GM19043 (cell line): Measurements from ENCODE around the gene ROBO1.
"Not testable (repeated sequence)": the region's sequence is repeated elsewhere in the genome, so short reads cannot be mapped to it uniquely, and the experiment has no call there.

Experiments used
- ATAC-seq: cut with Tn5 transposase; IDR thresholded peaks from one replicate; pipeline ENCODE4 v1.9.1; 2021; ENCODE audit warnings: low read depth; ENCODE audit not compliant: unreplicated experiment

ROBO1 gene

GRCh38 chr3:79560698-79561097 lies 207.1 kb downstream of the ROBO1 start:
- ATAC-seq = no peak

- no peak for ATAC-seq
Measured at GRCh38 chr3:79558943-79559342, 208.9 kb downstream of the ROBO1 start.

DNA sequence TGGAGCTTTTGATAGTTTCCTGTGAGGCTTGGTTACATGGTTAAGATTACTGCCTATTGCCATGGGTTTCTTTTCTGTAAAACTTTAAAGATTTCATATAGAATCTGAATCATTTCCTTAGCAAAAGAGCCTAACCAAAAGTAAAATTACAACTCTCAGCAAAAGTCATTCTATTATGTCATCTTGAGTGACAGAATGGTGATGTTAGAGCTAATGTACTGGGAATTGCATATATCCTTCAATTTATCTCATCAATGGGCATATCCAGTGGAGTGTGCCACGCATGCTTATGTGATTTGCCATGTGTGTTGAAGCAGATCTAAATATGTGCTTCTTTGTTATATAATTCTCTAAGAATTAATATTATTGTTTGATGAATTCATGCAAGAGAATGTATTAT lies 212.1 kb downstream of the ROBO1 start:
- ATAC-seq = no peak

GRCh38 chr3:79551997-79552396 lies 215.8 kb downstream of the ROBO1 start:
- no peak for ATAC-seq

DNA sequence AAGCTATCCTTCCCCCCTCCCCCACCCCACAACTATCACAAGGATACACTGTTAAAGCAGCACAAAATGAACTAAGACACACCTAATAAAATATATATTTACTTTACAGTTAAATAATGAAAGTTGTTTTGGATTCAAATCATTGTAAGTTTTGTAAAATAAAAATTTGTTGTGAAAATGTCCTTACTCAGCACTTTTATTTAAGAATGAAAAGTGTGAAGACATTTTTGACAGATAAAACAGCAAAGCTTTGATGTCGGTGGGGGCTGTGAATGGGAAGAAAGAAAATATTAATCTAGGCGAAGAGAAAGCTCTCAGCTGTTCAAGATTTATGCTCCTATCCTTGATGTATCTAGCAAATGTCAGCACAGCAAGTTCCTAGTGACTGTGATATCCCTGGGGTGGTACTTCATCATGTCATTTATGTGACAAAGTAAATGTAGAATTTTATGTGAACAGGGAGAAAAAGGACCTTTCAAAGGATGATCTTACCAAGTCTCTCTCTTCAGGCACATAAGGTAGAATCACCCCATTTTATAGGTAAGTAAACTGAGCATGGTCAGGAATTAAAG lies 216.4 kb downstream of the ROBO1 start:
- no peak for ATAC-seq

DNA sequence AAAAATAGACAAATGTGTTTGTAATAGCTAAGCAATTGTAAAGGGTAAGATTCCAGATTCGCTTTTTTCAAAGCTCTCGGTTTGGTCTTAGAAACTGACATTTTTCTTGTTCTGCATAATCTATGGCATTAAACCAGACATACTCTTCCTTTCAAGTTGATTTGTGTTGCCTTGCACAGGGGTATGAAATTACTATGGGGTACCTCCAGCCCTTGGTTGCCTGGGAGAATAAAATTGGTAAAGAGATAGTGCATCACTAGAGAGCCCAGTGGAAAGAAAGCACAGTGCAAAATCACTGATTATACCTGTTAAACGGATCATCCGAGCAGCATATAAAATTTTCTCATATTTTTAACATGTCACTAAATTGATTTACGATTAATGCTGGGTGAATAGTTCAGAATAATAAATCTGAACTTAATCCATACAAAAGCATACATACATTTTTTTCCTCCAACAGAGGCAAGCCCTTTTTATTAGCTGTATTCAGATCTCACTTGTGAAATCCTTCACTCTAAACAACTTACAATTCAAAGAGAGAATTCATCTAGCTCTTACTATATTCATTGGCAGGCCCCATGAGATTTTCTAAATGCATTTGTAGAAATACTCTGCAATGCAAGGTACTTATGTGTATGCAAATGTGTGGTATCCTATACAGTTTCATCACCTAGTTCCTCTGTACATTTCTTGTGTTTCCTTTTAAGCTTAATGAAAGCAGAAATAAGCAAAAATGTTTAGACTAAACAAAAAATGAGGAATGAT lies 224.4 kb downstream of the ROBO1 start:
- ATAC-seq = no peak

- ATAC-seq = no peak
Measured at GRCh38 chr3:79534727-79535126, 233.1 kb downstream of the ROBO1 start.

DNA sequence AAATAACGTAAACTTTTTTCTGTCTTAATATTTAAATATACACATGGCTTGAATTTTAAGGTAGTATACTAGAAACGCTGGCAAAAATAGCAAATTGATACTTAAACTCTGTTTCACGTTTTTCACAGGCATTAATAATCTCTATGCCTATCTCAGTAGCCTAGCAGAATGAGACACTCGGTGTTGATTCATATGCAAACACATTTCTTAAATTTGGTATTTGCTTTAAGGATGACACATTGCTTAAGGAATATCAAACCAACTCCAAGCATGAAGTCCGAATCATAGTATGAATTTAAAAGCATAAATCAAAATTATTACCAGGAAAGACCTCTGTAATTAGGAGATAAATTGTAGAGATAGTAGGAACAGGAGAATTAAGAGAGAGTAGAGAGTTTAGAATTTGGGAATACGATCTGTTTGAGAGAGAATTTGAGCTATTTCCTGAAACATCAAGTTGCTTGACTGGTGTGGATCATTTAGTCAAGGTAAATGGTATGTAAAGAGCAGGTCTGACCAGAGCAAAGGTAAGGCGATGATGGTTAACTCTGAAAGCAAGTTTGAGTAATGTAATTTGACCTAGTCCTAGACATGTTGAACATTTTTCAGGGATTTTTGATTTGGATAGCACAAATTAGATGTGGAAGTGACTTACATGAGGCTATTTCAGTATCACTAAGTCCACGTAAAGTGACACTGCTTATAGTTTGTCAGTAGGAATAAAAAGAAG lies 236.1 kb downstream of the ROBO1 start:
- no peak for ATAC-seq

DNA sequence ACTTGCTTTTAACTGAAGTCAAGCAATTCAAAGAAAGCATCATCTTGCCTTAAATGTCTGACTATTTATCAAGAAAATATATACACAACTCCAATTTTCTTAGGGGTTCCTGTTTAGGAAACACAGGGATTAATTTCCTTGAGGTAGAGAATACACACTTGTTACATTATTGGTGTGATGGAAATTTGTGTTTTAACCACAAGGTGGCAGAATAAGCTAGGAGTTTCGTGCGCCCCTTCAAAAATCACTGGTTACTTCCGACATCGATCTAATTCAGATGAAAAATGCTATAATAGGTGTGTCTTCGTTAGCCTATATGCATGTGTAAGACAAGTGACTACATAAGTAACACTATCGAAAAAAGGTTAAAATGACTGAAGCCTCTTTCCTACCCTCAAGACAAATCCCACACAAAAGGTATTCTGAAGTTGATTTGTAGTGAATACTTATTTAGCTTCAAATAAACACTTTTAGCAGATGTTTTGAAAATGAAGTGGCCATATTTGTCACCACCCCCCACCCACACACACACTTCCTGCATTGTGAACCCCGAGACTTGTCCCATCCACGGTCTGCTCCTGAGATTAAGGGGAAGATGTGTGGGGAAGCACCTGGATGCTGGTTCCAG lies 246.5 kb downstream of the ROBO1 start:
- peak; percentile 59 for ATAC-seq

- no peak for ATAC-seq
Measured at GRCh38 chr3:79517766-79518413, 249.9 kb downstream of the ROBO1 start.

GRCh38 chr3:79516795-79517194 lies 251.0 kb downstream of the ROBO1 start:
- no peak for ATAC-seq

GRCh38 chr3:79515072-79515471 lies 252.7 kb downstream of the ROBO1 start:
- ATAC-seq = no peak

GRCh38 chr3:79514069-79514468 lies 253.7 kb downstream of the ROBO1 start:
- no peak for ATAC-seq

DNA sequence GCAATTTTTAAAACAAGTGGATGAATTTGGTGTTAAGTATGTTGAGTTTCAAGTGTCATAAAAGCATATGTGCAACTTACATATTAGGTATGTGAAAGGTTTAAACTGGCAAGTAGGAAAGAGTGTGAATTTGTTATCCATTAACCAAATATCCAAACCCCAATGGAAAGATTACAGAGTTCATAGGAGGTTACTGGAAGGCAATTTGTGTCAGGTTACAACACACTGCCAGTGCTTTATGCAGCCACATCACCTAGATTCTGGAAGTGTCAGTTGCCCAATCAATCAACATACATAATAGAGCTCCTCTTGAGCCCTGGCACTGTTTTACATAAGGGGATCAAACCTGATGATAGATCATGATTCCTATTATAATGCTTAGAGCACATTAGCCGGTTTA lies 261.0 kb downstream of the ROBO1 start:
- ATAC-seq = no peak

DNA sequence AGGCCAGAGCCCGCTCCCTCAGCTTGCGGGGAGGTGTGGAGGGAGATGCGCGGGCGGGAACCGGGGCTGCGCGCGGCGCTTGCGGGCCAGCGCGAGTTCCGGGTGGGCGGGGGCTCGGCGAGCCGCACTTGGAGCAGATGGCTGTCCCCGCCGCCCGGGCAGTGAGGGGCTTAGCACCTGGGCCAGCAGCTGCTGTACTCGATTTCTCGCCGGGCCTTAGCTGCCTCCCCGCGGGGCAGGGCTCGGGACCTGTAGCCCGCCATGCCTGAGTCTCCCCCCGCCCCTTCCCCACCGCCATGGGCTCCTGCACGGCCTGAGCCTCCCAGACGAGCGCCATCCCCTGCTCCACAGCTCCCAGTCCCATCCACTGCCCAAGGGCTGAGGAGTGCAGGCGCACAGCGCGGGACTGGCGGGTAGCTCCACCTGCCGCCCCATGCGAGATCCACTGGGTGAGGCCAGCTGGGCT lies 265.5 kb downstream of the ROBO1 start:
- ATAC-seq = not testable (repeated sequence)

GRCh38 chr3:79497447-79498111 lies 270.2 kb downstream of the ROBO1 start:
- ATAC-seq = peak; percentile 57

- no peak for ATAC-seq
Measured at GRCh38 chr3:79491029-79491641, 276.7 kb downstream of the ROBO1 start.

DNA sequence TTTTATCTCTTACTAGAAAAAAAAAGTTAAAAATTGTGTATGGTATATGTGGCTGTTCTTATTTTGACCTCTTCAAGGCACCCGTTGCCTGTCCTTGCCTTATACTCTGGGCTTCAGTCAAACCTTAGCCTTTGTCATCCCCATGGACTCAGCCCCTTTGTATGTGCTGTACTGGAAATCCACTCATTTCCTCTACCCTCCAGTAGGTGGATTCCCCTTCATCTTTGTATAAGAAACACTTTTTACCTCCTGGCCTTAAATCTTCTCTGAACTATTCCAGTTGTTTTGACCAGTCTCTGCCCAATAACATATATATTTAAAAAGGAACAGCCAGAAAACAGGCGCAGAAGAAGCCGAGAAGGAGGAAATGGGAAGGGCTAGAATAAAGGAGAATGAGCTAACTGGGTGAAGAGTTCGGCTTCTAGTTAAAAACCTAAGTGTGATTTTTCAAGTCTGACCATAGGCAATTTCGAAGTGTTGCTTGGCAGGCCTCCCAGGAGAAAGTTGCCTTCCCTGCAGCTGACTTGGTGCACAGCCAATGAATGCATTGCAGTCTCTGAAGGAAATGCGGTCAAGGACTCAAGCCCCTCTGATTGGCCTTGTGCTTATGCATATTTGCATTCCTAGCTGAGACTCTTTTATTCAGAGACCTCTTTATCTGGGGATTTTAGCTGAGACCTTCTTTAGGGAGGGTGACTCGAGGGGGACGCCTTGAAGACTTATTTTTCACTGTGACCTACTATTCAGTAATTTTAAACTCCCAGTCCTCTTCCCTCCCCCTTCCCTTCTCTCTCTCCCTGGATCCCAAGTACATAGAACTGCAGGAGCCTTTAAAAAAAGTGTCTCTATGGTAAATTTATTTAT lies 277.4 kb downstream of the ROBO1 start:
- no peak for ATAC-seq

GRCh38 chr3:79488407-79488806 lies 279.4 kb downstream of the ROBO1 start:
- ATAC-seq = no peak
